B cell (primary cell): Measurements from ENCODE around the gene FRK.

Experiments
- EZH2 ChIP-seq: IDR thresholded peaks from 2 replicates; pipeline ENCODE4 v1.6.1; 2012; ENCODE audit warnings: borderline replicate concordance, low read depth, mild to moderate bottlenecking, moderate library complexity, low read length; ENCODE audit not compliant: insufficient read depth, poor library complexity, severe bottlenecking
- TF ChIP-seq, protein P1 (sequence below): fragments of 200-600 bp; IDR thresholded peaks from one replicate; pipeline ENCODE4 v1.8.0; 2022; ENCODE audit warnings: antibody characterized with exemption, mild to moderate bottlenecking

DNA sequence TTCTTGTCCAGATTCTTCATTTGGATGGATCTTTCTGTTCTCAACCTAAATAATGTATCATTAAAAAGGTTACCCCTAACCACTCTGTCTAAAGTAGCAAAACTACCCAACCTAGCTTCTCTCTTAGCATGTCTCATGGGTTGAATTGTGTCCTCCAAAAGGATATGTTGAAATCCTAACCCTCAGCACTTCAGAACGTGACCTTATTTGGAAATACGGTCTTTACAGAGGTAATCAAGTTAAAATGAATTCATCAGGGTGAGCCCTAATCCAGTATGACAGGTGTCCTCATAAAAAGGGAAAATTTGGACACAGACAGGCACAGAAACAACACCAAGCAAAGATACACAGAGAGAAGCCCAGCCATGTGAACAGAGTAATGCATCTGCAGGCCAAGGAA lies 6.1 kb upstream of the FRK start:
- TF ChIP-seq, protein P1, sequence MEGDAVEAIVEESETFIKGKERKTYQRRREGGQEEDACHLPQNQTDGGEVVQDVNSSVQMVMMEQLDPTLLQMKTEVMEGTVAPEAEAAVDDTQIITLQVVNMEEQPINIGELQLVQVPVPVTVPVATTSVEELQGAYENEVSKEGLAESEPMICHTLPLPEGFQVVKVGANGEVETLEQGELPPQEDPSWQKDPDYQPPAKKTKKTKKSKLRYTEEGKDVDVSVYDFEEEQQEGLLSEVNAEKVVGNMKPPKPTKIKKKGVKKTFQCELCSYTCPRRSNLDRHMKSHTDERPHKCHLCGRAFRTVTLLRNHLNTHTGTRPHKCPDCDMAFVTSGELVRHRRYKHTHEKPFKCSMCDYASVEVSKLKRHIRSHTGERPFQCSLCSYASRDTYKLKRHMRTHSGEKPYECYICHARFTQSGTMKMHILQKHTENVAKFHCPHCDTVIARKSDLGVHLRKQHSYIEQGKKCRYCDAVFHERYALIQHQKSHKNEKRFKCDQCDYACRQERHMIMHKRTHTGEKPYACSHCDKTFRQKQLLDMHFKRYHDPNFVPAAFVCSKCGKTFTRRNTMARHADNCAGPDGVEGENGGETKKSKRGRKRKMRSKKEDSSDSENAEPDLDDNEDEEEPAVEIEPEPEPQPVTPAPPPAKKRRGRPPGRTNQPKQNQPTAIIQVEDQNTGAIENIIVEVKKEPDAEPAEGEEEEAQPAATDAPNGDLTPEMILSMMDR = no peak
- no peak for TF ChIP-seq EZH2
